GOT3 (cell line): ENCODE data around the gene UCP3.

Source experiments
- DNase-seq: peaks from one replicate; lab custom pipeline; 2025; ENCODE audit warnings: mixed read lengths; lab: John Stamatoyannopoulos, UW

UCP3 gene

GRCh38 chr11:74008373-74009229 is at the start of gene UCP3:
UCP3 (minus strand) TSS chr11:74009085; CDS start chr11:74007042, 2,043 bp downstream.
- no peak for DNase-seq

GRCh38 chr11:74057249-74058151 is 48.6 kb upstream of the UCP3 start:
- DNase-seq = no peak

- no peak for DNase-seq
Measured at GRCh38 chr11:74055938-74056337, 47.1 kb upstream of the UCP3 start.

GRCh38 chr11:74050465-74050864 is 41.6 kb upstream of the UCP3 start:
- no peak for DNase-seq

- DNase-seq = no peak
Measured at GRCh38 chr11:74048993-74049392, 40.1 kb upstream of the UCP3 start.

- no peak for DNase-seq
Measured at GRCh38 chr11:74044538-74044937, 35.7 kb upstream of the UCP3 start.

GRCh38 chr11:74043450-74043849 is 34.6 kb upstream of the UCP3 start:
- DNase-seq = no peak

- DNase-seq = no peak
Measured at GRCh38 chr11:74037309-74037708, 28.4 kb upstream of the UCP3 start.

- DNase-seq = no peak
Measured at GRCh38 chr11:74035264-74035663, 26.4 kb upstream of the UCP3 start.

GRCh38 chr11:74033046-74033445 is 24.2 kb upstream of the UCP3 start:
- no peak for DNase-seq

GRCh38 chr11:74030723-74031676 is 22.1 kb upstream of the UCP3 start:
- DNase-seq = no peak

- DNase-seq = no peak
Measured at GRCh38 chr11:74025467-74026166, 16.7 kb upstream of the UCP3 start.

GRCh38 chr11:74024261-74025029 is 15.6 kb upstream of the UCP3 start:
- DNase-seq = no peak

- DNase-seq = no peak
Measured at GRCh38 chr11:74023276-74023675, 14.4 kb upstream of the UCP3 start.

- DNase-seq = no peak
Measured at GRCh38 chr11:74022546-74022945, 13.7 kb upstream of the UCP3 start.

- DNase-seq = no peak
Measured at GRCh38 chr11:74021998-74022397, 13.1 kb upstream of the UCP3 start.

- DNase-seq = no peak
Measured at GRCh38 chr11:74020539-74020938, 11.7 kb upstream of the UCP3 start.

- no peak for DNase-seq
Measured at GRCh38 chr11:74019860-74020259, 11.0 kb upstream of the UCP3 start.

GRCh38 chr11:74019104-74019738 is 10.3 kb upstream of the UCP3 start:
- DNase-seq = no peak
